ENCODE data around the gene KRTAP4-6.
"Not testable (repeated sequence)": the region's sequence is repeated elsewhere in the genome, so short reads cannot be mapped to it uniquely, and the experiment has no call there.

The KRTAP4-6 gene

GRCh38 chr17:41145261-41145660 is 4.9 kb upstream of the KRTAP4-6 start:
- DNase-seq, result no peak

GRCh38 chr17:41144846-41145245 is 4.5 kb upstream of the KRTAP4-6 start:
- DNase-seq, result no peak

DNA sequence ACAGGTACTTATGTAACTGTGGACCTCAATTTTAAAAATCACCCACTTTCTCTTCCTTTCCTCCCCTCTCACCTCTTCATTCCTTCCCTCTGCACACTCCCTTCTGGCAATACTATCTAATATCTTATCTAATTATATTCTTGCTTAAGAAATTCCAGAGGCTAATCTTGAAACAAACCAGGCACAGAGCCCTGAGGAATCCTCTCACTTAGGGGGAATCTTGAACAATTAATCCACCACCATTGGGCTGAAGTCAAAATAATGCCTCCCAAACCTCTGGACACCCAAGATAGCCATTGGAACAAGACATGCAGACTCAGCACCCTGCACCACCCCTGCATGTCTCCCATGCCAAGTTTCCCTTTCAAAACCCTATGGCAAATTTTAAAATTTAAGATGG is 1.0 kb upstream of the KRTAP4-6 start:
- DNase-seq, result no peak

DNA sequence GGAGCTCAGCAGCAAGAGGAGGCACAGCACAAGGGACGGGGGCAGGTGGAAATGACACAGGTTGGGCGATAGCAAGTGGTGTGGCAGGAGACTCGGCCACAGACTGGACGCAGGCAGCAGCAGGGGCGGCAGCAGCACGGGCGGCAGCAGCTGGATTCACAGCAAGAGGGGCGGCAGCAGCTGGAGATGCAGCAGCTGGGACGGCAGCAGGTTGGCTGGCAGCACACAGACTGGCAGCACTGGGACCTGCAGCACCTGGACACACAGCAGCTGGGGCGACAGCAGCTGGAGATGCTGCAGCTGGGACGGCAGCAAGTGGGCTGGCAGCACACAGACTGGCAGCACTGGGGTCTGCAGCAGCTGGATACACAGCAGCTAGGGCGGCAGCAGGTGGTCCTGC is 479 bp downstream of the KRTAP4-6 start:
- not testable (repeated sequence) for DNase-seq

GRCh38 chr17:41133880-41134735 is 6.2 kb downstream of the KRTAP4-6 start:
- no peak for DNase-seq

- DNase-seq, result no peak
These were observed 8.4 kb downstream of the KRTAP4-6 start for GRCh38 chr17:41131979-41132378.

- no peak for DNase-seq
These were observed 13.0 kb downstream of the KRTAP4-6 start for GRCh38 chr17:41127371-41127770.

DNA sequence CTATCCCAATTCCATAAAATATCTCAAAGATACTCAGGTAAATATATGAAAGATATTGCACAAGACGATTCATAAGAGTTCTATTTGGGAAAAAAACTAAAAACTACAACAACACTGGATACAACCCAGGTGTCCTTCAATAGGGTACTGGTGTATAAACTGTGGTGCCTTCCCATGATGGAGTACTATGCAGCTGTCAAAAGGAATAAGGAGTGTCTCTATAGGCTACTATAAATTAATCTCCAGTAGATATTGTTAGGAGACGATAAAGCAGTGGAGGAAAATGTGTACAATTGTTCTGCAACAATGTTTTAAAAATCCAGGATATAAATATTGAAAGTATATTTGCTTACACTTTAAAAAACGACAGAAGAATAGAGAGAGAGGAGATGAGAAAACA is 13.9 kb downstream of the KRTAP4-6 start:
- no peak for DNase-seq

GRCh38 chr17:41125064-41125463 is 15.3 kb downstream of the KRTAP4-6 start:
- DNase-seq, result no peak

DNA sequence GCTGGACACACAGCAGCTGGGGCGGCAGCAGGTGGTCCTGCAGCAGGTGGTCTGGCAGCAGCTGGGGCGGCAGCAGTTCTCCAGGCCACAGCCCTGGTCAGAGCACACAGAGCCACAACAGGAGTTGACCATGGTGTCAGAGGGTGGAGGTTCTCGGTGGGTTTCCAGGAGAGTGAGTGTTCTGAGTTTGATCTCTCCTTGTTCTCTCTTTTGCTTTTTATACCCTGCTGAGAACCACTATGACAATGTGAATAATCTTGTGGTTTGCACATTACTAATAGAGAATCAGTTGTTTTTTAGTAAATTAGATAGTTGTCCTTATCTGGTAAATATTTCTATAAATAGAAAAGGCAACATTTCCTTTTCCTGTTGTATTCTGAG is 16.4 kb downstream of the KRTAP4-6 start, which contains the start of gene KRTAP4-12:
TSS of gene KRTAP4-12 (minus strand) at position 192 of the 381 bp plus-strand sequence. CDS start at position 132, 60 bp downstream.
- not testable (repeated sequence) for DNase-seq

DNA sequence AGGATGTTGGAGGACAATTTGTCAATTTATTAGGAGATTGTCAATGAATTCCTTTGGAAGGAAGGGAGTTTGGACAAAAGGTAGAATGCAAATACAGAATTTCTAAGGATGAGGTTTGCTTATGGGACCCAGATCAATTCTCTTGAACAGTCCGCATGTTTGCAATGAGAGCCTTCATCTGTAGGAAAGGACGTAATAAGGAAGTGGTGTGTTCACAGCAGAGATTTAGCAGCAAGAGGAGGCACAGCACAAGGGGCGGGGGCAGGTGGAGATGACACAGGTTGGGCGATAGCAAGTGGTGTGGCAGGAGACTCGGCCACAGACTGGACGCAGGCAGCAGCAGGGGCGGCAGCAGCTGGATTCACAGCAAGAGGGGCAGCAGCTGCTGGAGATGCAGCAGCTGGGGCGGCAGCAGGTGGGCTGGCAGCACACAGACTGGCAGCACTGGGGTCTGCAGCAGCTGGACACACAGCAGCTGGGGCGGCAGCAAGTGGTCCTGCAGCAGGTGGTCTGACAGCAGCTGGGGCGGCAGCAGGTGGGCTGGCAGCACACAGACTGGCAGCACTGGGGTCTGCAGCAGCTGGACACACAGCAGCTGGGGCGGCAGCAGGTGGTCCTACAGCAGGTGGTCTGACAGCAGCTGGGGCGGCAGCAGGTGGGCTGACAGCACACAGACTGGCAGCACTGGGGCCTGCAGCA is 16.9 kb downstream of the KRTAP4-6 start:
- not testable (repeated sequence) for DNase-seq

DNA sequence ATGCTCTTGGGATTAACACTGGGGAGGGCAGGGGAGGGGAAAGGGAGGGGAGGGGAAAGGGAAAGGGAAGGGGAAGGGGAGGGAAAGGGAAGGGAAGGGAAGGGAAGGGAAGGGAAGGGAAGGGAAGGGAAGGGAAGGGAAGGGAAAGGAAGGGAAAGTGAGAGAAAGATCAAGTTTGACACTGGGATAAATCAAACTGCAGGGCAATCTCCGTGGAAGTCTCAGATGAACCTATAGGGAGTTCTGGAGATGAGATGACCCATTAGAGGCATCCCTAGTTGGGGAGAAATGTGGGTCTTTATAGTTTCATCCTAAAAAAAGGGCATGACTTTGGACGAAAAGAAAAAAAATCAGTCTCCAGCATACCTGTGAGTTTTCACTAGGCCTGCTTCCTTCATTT is 18.6 kb downstream of the KRTAP4-6 start:
- no peak for DNase-seq

DNA sequence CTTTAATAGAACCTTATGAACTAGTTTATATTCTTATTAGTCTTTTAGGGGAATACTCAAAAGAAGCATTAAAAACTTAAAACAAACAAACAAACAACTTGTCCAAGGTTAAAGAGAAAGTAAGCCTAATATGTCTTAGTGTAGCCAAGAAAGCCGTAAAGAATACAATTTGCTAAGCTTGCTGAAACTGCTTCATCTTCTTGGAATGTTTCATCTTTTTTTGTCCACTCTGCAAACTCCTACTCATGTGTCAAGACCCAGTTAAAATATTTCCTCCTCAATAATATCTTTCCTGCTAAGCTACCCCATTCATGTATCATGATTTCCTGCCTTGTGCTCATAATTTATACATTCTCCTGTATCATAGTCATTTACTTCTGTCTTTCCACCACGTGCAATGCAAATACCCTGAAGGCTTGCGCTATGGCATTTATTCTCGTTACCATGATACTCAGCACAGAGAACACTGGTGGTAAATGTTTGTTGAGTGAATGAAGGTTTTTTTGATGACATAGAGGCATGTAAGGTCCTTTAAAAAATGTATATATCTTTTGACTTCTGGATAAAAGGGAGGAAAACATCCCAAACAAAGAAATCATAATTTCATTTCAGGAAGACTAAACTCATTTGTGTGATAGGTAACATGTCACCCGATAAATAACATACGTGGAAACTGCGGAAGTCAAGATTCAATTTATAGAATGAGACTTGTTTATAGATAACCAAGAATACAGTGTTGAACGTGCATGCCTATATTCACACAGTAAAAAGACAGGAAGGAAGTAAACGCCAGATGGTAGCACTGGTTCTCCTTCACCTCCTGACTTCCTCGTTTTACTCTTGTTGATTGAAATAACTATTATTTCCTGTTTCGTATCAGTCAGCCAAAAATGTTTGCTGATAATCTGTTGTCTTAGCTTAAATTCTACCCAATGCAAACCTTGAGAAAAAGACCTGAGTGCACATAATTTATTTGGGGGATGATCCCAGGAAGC is 20.4 kb downstream of the KRTAP4-6 start:
- DNase-seq, result not testable (repeated sequence)

- no peak for DNase-seq
These were observed 21.6 kb downstream of the KRTAP4-6 start for GRCh38 chr17:41118721-41119120.

GRCh38 chr17:41117846-41118386 is 22.4 kb downstream of the KRTAP4-6 start, which contains the start of gene KRTAP4-11:
TSS of gene KRTAP4-11 (minus strand) at chr17:41118373. CDS start at chr17:41118315, 58 bp downstream.
- not testable (repeated sequence) for DNase-seq

GRCh38 chr17:41116297-41116696 is 24.0 kb downstream of the KRTAP4-6 start:
- no peak for DNase-seq

- no peak for DNase-seq
These were observed 29.0 kb downstream of the KRTAP4-6 start for GRCh38 chr17:41111151-41111885.

DNA sequence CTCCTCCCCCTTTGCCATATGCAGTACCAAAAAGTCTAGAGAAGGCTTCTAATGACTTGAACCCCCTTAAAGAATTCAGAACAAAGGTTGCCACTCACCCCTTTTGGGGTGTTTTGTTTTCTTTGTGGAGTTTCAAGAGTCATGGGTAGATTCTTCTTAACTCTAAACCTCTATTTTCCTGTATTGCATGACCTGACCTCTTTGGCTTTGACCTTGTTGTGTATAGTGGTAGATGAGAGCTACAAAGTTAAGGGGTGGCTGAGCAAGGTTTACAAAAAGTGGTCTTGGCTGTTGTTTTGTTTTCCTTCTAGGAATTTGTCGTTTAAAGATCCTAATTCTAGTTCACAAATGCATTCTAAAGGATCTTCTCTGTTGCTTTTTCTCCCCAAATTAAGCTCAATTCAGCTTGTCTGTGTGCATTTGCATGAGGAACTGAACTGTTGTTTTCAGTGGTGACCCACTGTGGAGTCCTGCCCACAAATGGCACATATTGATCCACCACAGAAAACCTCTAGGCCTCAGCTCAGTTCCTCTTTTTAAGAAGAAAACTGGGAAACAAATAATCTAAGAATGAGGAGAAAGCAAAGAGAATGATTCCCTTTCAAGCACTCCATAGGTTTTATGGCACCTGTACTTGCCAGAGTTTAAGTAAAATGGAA is 31.5 kb downstream of the KRTAP4-6 start:
- DNase-seq, result not testable (repeated sequence)

- no peak for DNase-seq
These were observed 32.3 kb downstream of the KRTAP4-6 start for GRCh38 chr17:41107941-41108450.

GRCh38 chr17:41105347-41105746 is 35.0 kb downstream of the KRTAP4-6 start, which contains the start of gene KRTAP4-9:
TSS of gene KRTAP4-9 (plus strand) at chr17:41105389. CDS start at chr17:41105389, 0 bp downstream.
- not testable (repeated sequence) for DNase-seq

Data from stimulated activated CD8-positive, alpha-beta memory T cell treated with anti-CD3 and anti-CD28 coated beads, Interleukin-4, amount 100 ng/mL, for 48 hours (primary cell).